Activated naive CD4-positive, alpha-beta T cell treated with anti-CD3 and anti-CD28 coated beads, Interleukin-2, amount 50 U/mL, for 72 hours (primary cell): ENCODE data around the gene ZAP70. TPM values are rescaled to one million over a fixed set of nuclear protein-coding genes. Genes with fewer than 3 reads are reported as not detected.

Experiments used
- ATAC-seq, 2 donors: fragments of 150-1000 bp; cut with Tn5 transposase; 2 replicates each; pipeline ENCODE4 v1.10.0; 2021; ENCODE audit warnings: mild to moderate bottlenecking in 2 of 2, moderate library complexity in 2 of 2
- DNase-seq, 2 donors: peaks; one replicate each; pipeline ENCODE4 v3.0.0; 2021 to 2022; ENCODE audit warnings: low spot score in 2 of 2
- H3K27ac Mint-ChIP-seq, 2 donors: one replicate each; pipeline ENCODE4 v1.8.0; 2022; ENCODE audit warnings: mild to moderate bottlenecking in 2 of 2, mixed read lengths in 2 of 2
- H3K36me3 Mint-ChIP-seq, 2 donors: one replicate each; pipeline ENCODE4 v1.8.0; 2022; ENCODE audit warnings: mixed read lengths in 2 of 2
- H3K9me3 Mint-ChIP-seq, 2 donors: one replicate each; pipeline ENCODE4 v1.8.0; 2022; ENCODE audit warnings: mixed read lengths in 2 of 2
- total RNA-seq, 2 donors: library from RNA; stranded (reverse); gene quantifications; one replicate each; pipeline ENCODE4 v1.2.3, GENCODE V29; 2022

Gene ZAP70
- total RNA-seq, 2 donors from 2014 or later = 164 to 235 TPM

DNA sequence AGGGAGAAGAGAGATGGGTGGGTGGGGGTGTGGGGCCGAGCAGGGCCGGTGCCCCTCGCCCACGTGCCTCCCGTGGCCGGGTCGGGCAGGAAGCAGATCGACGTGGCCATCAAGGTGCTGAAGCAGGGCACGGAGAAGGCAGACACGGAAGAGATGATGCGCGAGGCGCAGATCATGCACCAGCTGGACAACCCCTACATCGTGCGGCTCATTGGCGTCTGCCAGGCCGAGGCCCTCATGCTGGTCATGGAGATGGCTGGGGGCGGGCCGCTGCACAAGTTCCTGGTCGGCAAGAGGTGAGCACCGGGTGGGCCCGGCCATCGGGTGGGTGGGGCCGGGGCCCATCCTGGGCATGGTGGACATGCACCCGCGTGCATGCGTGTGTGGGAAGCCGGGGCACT lies 21.8 kb downstream of the ZAP70 start:
- no peaks in the 10 kb centered on the region for H3K9me3 Mint-ChIP-seq
- no peak overlapping the region for H3K27ac Mint-ChIP-seq
- ATAC-seq (no peak), DNase-seq (no peak)
- H3K36me3 Mint-ChIP-seq = peaks cover 10 to 30% of the 10 kb centered on the region in 2 donors

DNA sequence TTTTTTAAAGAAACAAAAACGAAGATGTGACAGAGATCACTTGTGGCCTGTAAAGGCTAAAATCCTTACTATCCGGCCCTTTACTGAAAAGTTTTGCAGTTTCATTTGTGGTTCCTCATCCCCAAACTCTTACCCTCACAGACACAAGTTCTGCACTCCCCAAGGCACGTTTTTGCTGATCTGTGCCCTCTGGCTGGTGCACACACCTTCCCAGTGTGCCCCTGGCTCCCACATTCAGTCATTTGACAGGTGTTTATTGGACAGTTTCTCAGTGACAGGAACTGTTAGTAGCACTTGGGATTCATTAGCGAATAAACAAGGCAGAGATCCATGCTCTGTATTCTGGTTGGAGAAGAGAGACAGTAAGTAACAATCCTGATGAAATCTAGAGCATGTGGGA lies 22.8 kb downstream of the ZAP70 start:
- H3K27ac Mint-ChIP-seq = peak overlapping the region in 1 of 2 donors; percentile 32
- H3K9me3 Mint-ChIP-seq = no peaks in the 10 kb centered on the region
- peaks cover 6 to 32% of the 10 kb centered on the region in 2 donors for H3K36me3 Mint-ChIP-seq
- ATAC-seq = no peak
- no peak for DNase-seq

DNA sequence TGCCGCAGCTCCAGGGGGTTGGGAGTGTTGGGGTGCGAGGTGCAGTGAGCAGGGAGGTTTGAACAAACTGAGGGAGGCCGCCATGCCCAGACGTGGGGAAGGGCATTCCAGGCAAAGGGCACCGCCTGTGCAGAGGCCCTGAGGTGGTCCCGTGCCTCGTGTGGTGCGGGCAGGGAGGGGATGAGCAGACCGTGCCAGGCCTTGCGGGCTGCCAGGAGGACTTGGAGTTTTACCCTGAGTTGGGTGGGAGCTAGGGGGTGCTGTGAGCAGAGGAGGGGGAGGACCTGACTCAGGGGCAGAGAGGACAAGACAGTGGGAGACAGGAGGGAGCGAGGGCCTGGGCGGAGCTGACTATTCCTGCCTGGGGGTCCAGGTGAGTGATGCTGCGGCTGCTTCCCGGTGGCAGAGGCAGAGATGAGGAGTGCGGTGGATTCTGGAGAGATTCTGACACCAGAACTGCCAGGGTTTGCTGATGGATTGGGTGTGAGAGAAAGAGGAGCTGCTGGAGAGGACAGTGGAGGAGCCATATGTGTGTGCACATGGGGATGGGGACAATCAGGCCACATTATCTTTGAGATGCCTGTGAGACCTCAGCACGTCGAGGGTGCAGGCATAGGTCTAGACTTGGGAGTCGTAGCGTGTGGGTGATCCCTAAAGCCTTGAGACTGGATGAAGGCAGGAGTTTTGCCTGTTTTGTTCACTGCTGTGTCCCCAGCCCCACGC lies 23.4 kb downstream of the ZAP70 start:
- Mint-ChIP-seq H3K27ac (peak overlapping the region in 1 of 2 donors; percentile 67), H3K9me3 (no peaks in the 10 kb centered on the region), H3K36me3 (peaks cover under 1 to 32% of the 10 kb centered on the region in 2 donors)
- ATAC-seq = no peak
- no peak for DNase-seq

DNA sequence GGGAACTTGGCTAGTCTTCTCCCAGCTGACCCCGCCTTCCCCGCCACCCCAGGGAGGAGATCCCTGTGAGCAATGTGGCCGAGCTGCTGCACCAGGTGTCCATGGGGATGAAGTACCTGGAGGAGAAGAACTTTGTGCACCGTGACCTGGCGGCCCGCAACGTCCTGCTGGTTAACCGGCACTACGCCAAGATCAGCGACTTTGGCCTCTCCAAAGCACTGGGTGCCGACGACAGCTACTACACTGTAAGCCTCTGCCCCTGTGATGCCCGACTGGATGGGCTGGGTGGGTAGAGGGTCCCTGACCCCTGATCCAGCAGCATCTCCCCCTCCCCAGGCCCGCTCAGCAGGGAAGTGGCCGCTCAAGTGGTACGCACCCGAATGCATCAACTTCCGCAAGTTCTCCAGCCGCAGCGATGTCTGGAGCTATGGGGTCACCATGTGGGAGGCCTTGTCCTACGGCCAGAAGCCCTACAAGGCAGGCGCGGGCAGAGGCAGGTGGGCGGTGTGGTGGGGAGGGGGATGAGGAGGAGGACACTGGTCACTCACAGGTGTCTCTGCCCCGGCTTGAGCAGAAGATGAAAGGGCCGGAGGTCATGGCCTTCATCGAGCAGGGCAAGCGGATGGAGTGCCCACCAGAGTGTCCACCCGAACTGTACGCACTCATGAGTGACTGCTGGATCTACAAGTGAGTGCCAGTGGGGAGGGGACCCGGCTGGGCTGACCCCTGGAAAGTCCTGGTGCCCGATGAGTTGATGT lies 24.2 kb downstream of the ZAP70 start:
- DNase-seq = no peak
- Mint-ChIP-seq H3K36me3 (peaks cover 0 to 34% of the 10 kb centered on the region in 2 donors), H3K9me3 (no peaks in the 10 kb centered on the region), H3K27ac (peak overlapping the region; percentile 7 to 67)
- no peak for ATAC-seq

DNA sequence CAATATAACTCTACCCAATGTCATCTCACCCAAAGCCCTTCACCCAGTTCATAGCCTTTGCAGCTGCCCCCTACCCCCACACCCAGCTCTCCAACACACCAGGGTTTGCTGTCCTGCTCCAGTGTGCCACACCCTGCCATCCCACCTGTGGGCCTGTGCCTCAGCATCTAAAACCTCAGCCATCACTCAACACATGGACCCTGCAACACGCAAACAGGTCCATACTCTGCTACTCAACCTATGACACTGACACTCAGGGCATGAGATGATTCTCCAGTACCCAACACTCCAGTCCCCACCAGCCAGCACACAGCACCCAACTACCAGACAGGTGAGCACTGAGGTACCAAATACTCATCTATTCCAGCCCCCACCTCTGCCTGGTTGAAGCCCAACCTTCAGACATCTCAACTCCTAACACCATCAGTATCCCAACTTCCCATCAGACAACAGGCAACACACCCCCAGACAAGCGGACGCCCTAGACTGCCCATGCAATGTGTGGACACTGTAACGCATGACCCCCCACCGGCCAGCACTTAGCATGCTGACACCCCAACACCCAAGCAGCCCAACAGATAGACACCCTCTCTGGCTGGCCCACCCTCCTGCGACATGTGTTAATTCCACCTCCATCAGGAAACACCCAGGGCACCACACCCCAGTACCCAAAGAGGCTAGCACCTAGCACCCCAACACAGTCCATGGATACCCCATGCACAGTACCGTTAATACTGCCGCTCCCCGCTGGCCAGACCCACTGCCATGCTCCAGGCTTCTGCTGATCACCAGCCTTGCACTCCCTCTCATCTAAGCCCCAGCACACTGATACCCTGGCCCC lies 25.0 kb downstream of the ZAP70 start:
- no peak for DNase-seq
- H3K9me3 Mint-ChIP-seq = no peaks in the 10 kb centered on the region
- peak overlapping the region; percentile 7 to 8 for H3K27ac Mint-ChIP-seq
- peaks cover 0 to 35% of the 10 kb centered on the region in 2 donors for H3K36me3 Mint-ChIP-seq
- ATAC-seq = peak in 1 of 2 donors; percentile 7

DNA sequence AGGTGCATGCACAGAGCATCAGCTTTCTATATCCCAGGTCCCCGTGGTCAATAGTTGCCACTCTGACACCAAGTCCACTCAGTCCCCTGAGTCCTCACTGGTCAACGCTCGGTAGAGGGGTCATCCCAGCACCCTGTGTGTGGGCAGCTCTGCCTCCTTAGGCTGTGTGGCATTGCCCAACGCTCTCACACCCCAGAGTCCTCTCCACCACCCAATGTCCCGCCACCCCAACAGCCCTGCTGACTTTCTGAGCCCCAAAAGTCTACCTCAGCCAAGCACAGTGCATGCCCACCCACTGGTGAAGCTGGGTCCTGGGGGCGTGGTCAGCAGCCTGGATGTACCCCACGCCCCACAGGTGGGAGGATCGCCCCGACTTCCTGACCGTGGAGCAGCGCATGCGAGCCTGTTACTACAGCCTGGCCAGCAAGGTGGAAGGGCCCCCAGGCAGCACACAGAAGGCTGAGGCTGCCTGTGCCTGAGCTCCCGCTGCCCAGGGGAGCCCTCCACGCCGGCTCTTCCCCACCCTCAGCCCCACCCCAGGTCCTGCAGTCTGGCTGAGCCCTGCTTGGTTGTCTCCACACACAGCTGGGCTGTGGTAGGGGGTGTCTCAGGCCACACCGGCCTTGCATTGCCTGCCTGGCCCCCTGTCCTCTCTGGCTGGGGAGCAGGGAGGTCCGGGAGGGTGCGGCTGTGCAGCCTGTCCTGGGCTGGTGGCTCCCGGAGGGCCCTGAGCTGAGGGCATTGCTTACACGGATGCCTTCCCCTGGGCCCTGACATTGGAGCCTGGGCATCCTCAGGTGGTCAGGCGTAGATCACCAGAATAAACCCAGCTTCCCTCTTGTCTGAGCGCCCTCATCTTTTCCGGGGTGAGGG lies 25.9 kb downstream of the ZAP70 start:
- Mint-ChIP-seq H3K36me3 (peaks cover 0 to 44% of the 10 kb centered on the region in 2 donors), H3K9me3 (no peaks in the 10 kb centered on the region), H3K27ac (peak overlapping the region; percentile 7 to 8)
- peak in 1 of 2 donors; percentile 16 for ATAC-seq
- DNase-seq = no peak

DNA sequence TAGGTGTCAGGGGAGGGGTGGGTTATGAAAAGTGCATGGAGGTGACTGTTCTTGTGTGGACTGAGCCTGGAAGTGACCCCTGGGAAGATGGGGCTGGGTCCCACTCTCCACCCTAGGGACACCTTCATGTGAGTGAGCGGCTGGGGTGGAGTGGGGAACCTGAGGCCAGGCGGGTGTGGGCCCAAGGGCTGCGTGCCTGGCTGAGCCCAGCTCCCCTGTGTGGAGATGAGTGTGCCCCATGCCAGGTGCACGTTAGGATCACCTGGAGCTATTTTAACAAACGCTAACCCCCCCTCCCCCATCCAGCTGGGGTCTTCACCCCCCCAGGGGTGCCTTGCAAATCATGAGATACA lies 26.5 kb downstream of the ZAP70 start:
- ATAC-seq (no peak), DNase-seq (no peak)
- Mint-ChIP-seq H3K36me3 (peaks cover 0 to 49% of the 10 kb centered on the region in 2 donors), H3K9me3 (no peaks in the 10 kb centered on the region), H3K27ac (no peak overlapping the region)

DNA sequence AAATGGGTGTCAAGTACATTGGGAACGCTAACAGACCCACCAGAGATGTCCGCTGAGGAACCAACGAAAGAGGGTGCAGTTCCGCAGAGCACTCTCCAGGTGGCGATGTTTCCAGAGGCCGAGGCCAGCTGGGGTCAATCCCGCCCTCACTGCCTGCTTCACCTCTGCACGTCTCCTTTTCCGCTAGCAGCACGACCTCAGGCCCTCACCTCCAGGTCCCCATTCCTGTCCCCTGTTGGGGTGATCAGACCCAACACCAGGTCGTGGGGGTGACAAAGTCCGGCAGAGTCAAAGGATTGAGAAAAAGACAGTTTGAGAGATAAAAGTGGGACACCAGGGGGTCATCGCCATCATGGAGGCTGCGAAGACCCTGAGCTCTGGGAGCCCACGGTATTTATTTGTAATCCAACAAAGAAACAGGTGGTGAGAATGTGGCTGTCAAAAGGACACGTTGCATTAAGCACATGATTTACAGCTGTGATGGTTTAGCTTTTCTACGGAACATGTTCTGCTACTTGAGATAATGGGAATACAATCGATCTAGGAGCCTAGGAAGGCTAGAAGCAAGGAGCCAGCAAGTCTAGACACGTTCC lies 27.3 kb downstream of the ZAP70 start:
- Mint-ChIP-seq H3K36me3 (peaks cover 0 to 49% of the 10 kb centered on the region in 2 donors), H3K9me3 (no peaks in the 10 kb centered on the region), H3K27ac (peak overlapping the region; percentile 34 to 95)
- DNase-seq (peak in 1 of 2 donors; percentile 65), ATAC-seq (no peak)

DNA sequence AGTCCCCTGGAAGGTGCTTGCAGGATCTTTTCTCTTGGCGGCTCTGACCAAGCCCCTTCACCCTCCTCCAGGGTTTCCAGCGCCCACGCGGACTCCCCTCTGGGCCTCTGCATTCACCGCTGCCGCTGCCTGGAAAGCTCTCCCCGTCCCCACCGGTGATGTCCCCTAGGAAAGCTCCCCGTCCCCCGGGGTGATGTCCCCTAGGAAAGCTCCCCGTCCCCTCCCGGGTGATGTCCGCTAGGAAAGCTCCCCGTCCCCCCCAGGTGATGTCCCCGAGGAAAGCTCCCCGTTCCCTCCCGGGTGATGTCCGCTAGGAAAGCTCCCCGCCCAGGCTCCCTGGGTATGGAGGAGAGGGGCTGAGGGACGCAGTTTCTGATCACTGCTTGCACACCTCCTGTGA lies 27.9 kb downstream of the ZAP70 start:
- ATAC-seq (no peak), DNase-seq (no peak)
- H3K36me3 Mint-ChIP-seq = peaks cover 0 to 49% of the 10 kb centered on the region in 2 donors
- H3K27ac Mint-ChIP-seq = peak overlapping the region in 1 of 2 donors; percentile 58
- H3K9me3 Mint-ChIP-seq = no peaks in the 10 kb centered on the region

DNA sequence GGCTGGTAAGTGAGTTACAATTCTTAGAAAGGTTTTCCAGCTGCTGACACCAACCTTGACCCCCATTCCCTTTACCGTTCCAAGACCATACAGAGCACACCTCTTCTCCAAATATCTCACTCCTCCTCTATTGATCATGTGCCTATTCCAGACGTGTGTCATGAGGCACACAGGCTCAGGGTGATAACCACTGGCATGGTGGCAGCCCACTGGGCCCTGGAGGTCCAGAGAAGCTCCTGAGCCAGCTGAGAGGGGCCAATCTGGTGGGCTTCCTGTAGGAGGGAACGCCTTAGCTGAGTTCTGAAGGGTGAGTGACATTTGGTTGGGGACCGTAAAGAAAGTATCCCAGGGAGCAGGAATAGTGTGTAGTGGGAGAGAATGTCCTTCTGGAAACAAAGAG lies 28.3 kb downstream of the ZAP70 start:
- DNase-seq = no peak
- no peak for ATAC-seq
- Mint-ChIP-seq H3K36me3 (peaks cover 0 to 49% of the 10 kb centered on the region in 2 donors), H3K27ac (peak overlapping the region; percentile 58 to 89), H3K9me3 (no peaks in the 10 kb centered on the region)

DNA sequence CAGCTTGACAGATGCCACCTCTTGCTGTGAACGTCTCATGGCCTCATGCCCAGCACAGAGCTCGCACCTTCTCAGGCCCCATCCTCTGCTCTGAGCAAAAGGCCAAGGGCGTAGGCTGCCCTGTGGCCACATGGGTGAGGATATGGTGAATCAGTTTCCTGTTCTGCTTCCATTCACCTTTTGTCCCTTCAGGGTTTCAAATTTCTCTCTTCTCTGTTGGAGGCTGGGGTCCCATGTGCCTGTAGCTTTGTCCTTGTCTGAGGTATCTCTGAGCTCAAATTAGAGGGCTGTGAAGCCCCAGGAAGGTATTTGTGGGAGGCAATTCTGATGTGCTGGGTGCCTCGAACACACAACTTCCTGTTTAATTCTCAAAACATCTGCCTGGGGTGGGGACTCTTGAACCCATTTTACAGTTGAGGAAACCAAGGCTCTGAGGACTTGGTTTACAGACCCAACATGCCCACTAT lies 29.0 kb downstream of the ZAP70 start:
- H3K27ac Mint-ChIP-seq = peak overlapping the region; percentile 58 to 89
- peaks cover 0 to 49% of the 10 kb centered on the region in 2 donors for H3K36me3 Mint-ChIP-seq
- ATAC-seq (peak in 1 of 2 donors; percentile 87), DNase-seq (peak in 1 of 2 donors; percentile 66)
- no peaks in the 10 kb centered on the region for H3K9me3 Mint-ChIP-seq

DNA sequence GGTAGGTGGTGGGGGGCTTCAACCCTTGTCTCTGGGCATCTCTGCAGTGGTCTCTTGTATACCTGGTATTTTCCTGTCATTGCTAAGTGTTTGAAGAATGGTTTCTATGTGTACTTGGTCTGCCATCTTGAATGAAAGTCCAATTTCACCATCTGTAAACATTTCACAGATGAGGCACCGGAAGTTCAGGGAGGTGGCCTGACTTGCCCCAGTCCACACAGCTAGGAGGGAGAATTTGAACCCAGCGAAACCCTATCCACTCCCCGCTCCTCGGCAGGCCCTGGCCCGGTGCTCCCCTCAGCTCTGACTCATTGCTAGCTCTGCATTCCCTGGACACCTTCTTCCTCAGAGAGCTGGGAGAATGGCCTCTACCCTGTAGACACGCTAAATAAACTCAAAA lies 30.5 kb downstream of the ZAP70 start:
- no peak for ATAC-seq
- Mint-ChIP-seq H3K9me3 (no peaks in the 10 kb centered on the region), H3K27ac (peak overlapping the region in 1 of 2 donors; percentile 30), H3K36me3 (peaks cover 0 to 39% of the 10 kb centered on the region in 2 donors)
- DNase-seq = peak in 1 of 2 donors; percentile 16

DNA sequence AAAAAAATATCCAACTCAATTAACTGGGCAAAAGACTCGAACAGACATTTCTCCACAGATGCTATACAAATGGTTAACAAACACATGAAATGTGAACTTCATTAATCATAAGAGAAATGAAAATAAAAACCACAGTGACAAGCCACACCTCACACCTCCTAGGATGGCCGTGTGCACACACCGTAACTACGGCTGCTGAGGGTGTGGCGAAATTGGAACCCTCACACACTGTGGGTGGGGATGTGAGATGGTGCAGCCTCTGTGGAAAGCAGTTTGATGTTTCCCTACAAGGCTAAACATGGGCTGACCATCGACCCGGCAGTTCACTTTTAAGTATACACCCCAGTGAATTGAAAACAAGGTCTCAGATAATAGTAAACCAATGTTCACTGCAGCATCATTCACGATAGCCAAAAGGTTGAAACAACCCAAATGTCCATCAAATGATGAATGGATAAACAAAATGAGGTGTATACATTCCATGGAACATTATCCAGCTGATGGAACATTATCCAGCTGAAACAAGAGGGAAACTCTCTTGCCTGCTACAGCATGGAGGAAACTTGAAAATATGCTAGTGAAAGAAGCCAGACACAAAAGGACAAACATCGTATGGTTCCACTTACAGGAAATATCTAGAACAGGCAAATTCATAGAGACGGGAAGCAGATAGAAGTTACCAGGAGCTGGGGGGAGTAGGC lies 32.2 kb downstream of the ZAP70 start:
- Mint-ChIP-seq H3K27ac (no peak overlapping the region), H3K36me3 (peaks cover 0 to 30% of the 10 kb centered on the region in 2 donors), H3K9me3 (no peaks in the 10 kb centered on the region)
- ATAC-seq (peak; percentile 76 to 89), DNase-seq (peak; percentile 53 to 55)

DNA sequence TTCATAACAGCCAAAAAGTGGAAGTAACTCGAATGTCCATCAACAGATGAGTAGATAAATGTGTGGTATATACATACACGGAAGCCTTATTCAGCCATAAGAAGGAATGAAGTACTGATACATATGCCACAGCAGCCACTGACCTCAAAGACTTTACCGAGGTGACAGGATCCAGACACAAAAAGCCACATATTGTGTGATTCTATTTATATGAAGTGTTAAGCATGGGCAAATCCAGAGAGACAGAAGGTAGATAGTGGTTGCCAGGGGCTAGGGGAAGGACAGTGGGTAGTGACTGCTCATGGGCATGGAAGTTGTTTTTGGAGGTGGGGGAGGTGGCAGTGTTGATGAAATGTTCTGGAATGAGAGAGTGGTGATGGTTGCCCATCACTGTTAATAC lies 33.9 kb downstream of the ZAP70 start:
- peak in 1 of 2 donors; percentile 25 for DNase-seq
- no peak overlapping the region for H3K27ac Mint-ChIP-seq
- H3K9me3 Mint-ChIP-seq = no peaks in the 10 kb centered on the region
- peak in 1 of 2 donors; percentile 23 for ATAC-seq
- H3K36me3 Mint-ChIP-seq = peaks cover 0 to 15% of the 10 kb centered on the region in 2 donors

DNA sequence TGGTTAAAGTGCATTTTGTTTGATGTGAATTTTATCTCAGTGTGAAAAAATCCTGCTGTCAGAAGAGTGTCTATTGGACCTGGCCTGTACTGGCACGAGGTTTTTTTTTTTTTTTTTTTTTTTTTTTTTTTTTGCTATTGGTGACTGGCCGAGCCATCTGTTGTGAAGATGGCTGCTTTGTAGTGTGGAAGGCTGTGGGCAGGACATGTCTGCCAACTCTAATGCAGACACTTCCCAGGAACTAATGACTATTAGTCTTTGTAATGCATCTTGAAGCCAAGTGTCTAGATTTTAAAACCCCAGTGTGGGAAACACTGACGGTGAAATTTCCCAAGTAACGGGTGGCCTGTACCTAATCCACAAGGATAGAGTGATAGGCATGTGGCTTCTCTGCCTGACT lies 34.3 kb downstream of the ZAP70 start:
- Mint-ChIP-seq H3K9me3 (no peaks in the 10 kb centered on the region), H3K36me3 (peaks cover 0 to 15% of the 10 kb centered on the region in 2 donors), H3K27ac (no peak overlapping the region)
- DNase-seq (peak in 1 of 2 donors; percentile 3), ATAC-seq (no peak)
